Endothelial cell (in vitro differentiated cells): ENCODE data around the gene AASDHPPT. TPM values are rescaled to one million over a fixed set of nuclear protein-coding genes. Genes with fewer than 3 reads are reported as not detected.
A peak's percentile ranks its signal among the peaks of the same experiment; 100 is the strongest.

Experiments
- DNase-seq: peaks from one replicate; pipeline ENCODE4 v3.0.0; 2021; ENCODE audit warnings: low spot score
- H3K27ac Mint-ChIP-seq: one replicate; pipeline ENCODE4 v1.8.0; 2021; ENCODE audit warnings: mixed read lengths, inconsistent platforms; ENCODE audit not compliant: unreplicated experiment
- H3K27me3 Mint-ChIP-seq: one replicate; pipeline ENCODE4 v1.8.0; 2021; ENCODE audit warnings: mild to moderate bottlenecking, moderate library complexity, mixed read lengths, inconsistent platforms; ENCODE audit not compliant: unreplicated experiment
- H3K36me3 Mint-ChIP-seq: one replicate; pipeline ENCODE4 v1.8.0; 2021; ENCODE audit warnings: mild to moderate bottlenecking, low read depth, mixed read lengths, inconsistent platforms; ENCODE audit not compliant: unreplicated experiment
- H3K4me1 Mint-ChIP-seq: one replicate; pipeline ENCODE4 v1.8.0; 2021; ENCODE audit warnings: mild to moderate bottlenecking, mixed read lengths, inconsistent platforms; ENCODE audit not compliant: unreplicated experiment
- H3K4me3 Mint-ChIP-seq: one replicate; pipeline ENCODE4 v1.8.0; 2021; ENCODE audit warnings: mild to moderate bottlenecking, mixed read lengths, inconsistent platforms; ENCODE audit not compliant: unreplicated experiment
- H3K9me3 Mint-ChIP-seq: one replicate; pipeline ENCODE4 v1.8.0; 2021; ENCODE audit warnings: mixed read lengths, inconsistent platforms; ENCODE audit not compliant: unreplicated experiment
- total RNA-seq: library from RNA; stranded (reverse); fragmentation: NEBNext Ultra II Directional; extraction: Animal tissue kit (Norgen Biotek cat#: 25700); gene quantifications from one replicate; pipeline ENCODE4 v1.2.1, GENCODE V29; 2021; ENCODE audit not compliant: unreplicated experiment
- TF ChIP-seq, protein P1 (sequence below): fragments of 200-600 bp; sonication (generic); IDR thresholded peaks from one replicate; pipeline ENCODE4 v1.5.0; 2021; ENCODE audit warnings: antibody characterized with exemption; ENCODE audit not compliant: unreplicated experiment

The AASDHPPT gene
- total RNA-seq, 1 donor from 2014 or later, result 26.7 TPM

DNA sequence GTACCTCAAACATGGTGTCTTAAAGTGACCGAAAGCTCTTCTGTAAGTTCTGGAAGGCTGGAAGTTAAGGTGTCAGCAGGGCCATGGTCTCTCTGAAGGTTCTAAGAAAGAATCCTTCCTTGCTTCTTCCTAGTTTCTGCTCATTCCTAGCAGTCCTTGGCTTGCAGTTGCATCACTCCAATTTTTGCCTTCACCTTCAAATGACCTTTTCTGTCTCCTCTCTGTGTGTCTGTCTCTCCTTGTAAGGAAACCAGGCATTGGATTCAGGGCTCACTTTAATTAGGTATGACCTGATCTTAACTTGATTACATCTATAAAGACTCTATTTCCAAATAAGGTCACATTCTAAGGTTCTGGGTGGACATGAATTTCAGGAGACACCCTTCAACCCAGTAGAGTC is 8.7 kb downstream of the AASDHPPT start:
- Mint-ChIP-seq H3K27me3 (no peaks in the 10 kb centered on the region), H3K36me3 (no peaks in the 10 kb centered on the region), H3K9me3 (no peaks in the 10 kb centered on the region), H3K4me3 (no peak overlapping the region), H3K27ac (no peak overlapping the region), H3K4me1 (no peaks in the 10 kb centered on the region)
- TF ChIP-seq, protein P1, sequence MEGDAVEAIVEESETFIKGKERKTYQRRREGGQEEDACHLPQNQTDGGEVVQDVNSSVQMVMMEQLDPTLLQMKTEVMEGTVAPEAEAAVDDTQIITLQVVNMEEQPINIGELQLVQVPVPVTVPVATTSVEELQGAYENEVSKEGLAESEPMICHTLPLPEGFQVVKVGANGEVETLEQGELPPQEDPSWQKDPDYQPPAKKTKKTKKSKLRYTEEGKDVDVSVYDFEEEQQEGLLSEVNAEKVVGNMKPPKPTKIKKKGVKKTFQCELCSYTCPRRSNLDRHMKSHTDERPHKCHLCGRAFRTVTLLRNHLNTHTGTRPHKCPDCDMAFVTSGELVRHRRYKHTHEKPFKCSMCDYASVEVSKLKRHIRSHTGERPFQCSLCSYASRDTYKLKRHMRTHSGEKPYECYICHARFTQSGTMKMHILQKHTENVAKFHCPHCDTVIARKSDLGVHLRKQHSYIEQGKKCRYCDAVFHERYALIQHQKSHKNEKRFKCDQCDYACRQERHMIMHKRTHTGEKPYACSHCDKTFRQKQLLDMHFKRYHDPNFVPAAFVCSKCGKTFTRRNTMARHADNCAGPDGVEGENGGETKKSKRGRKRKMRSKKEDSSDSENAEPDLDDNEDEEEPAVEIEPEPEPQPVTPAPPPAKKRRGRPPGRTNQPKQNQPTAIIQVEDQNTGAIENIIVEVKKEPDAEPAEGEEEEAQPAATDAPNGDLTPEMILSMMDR, result no peak
- no peak for DNase-seq

- no peaks in the 10 kb centered on the region for H3K36me3 Mint-ChIP-seq
- TF ChIP-seq, protein P1, result no peak
- H3K9me3 Mint-ChIP-seq, result no peaks in the 10 kb centered on the region
- H3K27ac Mint-ChIP-seq, result no peak overlapping the region
- no peaks in the 10 kb centered on the region for H3K27me3 Mint-ChIP-seq
- H3K4me1 Mint-ChIP-seq, result no peaks in the 10 kb centered on the region
- no peak overlapping the region for H3K4me3 Mint-ChIP-seq
- no peak for DNase-seq
Observed at GRCh38 chr11:106086850-106087249, 9.4 kb downstream of the AASDHPPT start.

DNA sequence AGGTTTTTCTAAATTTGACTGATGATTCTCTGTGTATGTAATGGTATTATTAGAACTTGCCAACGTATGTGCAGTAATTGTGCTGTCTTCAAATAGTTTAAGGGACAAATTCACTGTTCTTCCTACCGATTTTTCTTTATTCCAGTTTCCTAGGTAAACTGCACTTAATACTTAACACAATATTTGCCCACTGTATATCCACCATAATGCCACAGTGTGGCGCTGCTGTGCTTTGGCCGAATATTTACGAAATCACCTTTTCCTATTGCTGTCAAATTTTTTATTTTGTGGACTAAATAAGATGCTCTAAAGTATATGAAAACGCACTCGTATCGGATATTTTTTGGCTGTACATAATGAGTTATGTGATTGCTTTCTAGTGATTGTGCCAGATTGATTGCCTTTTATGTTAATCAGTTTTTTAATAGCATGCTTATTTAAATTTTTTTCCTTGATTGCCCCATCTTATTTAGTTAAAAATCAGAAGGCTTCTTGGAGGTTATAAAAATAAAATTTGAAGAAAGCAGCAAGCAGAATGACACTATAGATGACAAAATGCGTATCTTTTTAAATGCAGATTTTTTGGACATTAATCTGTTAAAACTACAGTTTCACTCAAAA is 10.5 kb downstream of the AASDHPPT start:
- H3K27ac Mint-ChIP-seq, result no peak overlapping the region

GRCh38 chr11:106088896-106089295 is 11.4 kb downstream of the AASDHPPT start:
- TF ChIP-seq, protein P1, result no peak
- Mint-ChIP-seq H3K27me3 (no peaks in the 10 kb centered on the region), H3K4me1 (no peaks in the 10 kb centered on the region), H3K4me3 (no peak overlapping the region), H3K36me3 (no peaks in the 10 kb centered on the region), H3K9me3 (no peaks in the 10 kb centered on the region), H3K27ac (no peak overlapping the region)
- no peak for DNase-seq

More for the DNA sequence above, 10.5 kb downstream of the AASDHPPT start:
- H3K4me1 Mint-ChIP-seq, result no peaks in the 10 kb centered on the region
- no peaks in the 10 kb centered on the region for H3K9me3 Mint-ChIP-seq
- H3K36me3 Mint-ChIP-seq, result no peaks in the 10 kb centered on the region
- TF ChIP-seq, protein P1, result peak; percentile 92
- no peaks in the 10 kb centered on the region for H3K27me3 Mint-ChIP-seq
- no peak overlapping the region for H3K4me3 Mint-ChIP-seq
- DNase-seq, result peak; percentile 41

GRCh38 chr11:106091480-106092123 is 14.1 kb downstream of the AASDHPPT start:
- Mint-ChIP-seq H3K36me3 (peaks cover 6% of the 10 kb centered on the region), H3K4me3 (no peak overlapping the region), H3K27ac (no peak overlapping the region), H3K9me3 (no peaks in the 10 kb centered on the region), H3K27me3 (no peaks in the 10 kb centered on the region), H3K4me1 (no peaks in the 10 kb centered on the region)
- TF ChIP-seq, protein P1, result no peak
- DNase-seq, result no peak
